ENCODE results near the gene PPP1R3D. TPM values are rescaled to one million over a fixed set of nuclear protein-coding genes. Genes with fewer than 3 reads are reported as not detected.
A peak's percentile ranks its signal among the peaks of the same experiment; 100 is the strongest.

Gene PPP1R3D
- total and polyA plus RNA-seq, 9 of the 15 experiments (the other 6 are each of a cell fraction or from before 2014, with no cell fraction given), result 0.35 to 3.3 (median 1.8) TPM

DNA sequence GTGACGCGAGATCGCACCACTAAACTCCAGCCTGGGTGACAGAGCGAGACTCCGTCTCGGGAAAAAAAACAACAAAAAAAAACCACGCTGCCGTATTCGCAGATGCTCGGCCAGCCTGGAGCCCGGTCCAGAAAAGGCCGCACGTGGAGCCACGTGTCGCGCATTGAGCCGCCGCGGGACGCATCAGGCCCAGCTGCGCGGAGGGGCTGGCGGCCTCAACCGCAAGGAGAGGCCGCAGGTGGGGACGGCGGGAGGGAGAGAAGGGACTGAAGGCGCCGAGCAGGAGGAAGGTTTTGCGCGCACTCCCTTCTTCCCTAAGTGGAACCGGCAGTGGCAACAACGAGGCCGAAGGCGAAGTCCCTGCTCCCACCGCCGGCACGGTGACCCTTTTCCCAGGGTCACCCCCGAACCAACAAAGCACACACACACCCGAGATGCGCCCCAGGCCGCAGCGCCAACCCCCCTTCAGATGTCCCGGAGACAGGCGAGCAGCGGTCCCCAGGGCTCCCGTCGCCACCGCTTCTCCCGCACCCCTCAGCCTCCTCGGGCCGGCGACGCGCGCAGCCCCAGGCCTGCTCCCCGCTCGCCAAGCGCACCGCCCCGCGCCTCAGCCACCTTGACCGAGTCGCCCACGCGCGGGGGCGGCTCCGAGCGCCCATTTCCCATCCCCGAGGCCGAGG is 7.3 kb downstream of the PPP1R3D start:
- ChIA-PET POLR2A (no interaction called here), CTCF (ENCODE audit: low intra/inter-chr PET ratio) (no interaction called here)
- TF ChIP-seq, protein P1, sequence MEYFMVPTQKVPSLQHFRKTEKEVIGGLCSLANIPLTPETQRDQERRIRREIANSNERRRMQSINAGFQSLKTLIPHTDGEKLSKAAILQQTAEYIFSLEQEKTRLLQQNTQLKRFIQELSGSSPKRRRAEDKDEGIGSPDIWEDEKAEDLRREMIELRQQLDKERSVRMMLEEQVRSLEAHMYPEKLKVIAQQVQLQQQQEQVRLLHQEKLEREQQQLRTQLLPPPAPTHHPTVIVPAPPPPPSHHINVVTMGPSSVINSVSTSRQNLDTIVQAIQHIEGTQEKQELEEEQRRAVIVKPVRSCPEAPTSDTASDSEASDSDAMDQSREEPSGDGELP (CRISPR knock-in tag; IDR thresholded peaks at IDR 0.05; ENCODE audit: borderline replicate concordance), result no peak
- TF ChIP-seq CHD4 (IDR thresholded peaks at IDR 0.05; ENCODE audit: insufficient read depth, insufficient replicate concordance, low read depth, low read length, poor library complexity, severe bottlenecking), result no peak
- TF ChIP-seq HNRNPUL1 (IDR thresholded peaks at IDR 0.05; ENCODE audit: low read length), result no peak
- no peak for TF ChIP-seq E2F1 (CRISPR knock-in tag; IDR thresholded peaks at IDR 0.05)
- TF ChIP-seq, protein P2, sequence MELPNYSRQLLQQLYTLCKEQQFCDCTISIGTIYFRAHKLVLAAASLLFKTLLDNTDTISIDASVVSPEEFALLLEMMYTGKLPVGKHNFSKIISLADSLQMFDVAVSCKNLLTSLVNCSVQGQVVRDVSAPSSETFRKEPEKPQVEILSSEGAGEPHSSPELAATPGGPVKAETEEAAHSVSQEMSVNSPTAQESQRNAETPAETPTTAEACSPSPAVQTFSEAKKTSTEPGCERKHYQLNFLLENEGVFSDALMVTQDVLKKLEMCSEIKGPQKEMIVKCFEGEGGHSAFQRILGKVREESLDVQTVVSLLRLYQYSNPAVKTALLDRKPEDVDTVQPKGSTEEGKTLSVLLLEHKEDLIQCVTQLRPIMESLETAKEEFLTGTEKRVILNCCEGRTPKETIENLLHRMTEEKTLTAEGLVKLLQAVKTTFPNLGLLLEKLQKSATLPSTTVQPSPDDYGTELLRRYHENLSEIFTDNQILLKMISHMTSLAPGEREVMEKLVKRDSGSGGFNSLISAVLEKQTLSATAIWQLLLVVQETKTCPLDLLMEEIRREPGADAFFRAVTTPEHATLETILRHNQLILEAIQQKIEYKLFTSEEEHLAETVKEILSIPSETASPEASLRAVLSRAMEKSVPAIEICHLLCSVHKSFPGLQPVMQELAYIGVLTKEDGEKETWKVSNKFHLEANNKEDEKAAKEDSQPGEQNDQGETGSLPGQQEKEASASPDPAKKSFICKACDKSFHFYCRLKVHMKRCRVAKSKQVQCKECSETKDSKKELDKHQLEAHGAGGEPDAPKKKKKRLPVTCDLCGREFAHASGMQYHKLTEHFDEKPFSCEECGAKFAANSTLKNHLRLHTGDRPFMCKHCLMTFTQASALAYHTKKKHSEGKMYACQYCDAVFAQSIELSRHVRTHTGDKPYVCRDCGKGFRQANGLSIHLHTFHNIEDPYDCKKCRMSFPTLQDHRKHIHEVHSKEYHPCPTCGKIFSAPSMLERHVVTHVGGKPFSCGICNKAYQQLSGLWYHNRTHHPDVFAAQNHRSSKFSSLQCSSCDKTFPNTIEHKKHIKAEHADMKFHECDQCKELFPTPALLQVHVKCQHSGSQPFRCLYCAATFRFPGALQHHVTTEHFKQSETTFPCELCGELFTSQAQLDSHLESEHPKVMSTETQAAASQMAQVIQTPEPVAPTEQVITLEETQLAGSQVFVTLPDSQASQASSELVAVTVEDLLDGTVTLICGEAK (IDR thresholded peaks at IDR 0.05), result no peak
- TF ChIP-seq, protein P2 (CRISPR knock-in tag; IDR thresholded peaks at IDR 0.05), result no peak
- TF ChIP-seq, protein P3, sequence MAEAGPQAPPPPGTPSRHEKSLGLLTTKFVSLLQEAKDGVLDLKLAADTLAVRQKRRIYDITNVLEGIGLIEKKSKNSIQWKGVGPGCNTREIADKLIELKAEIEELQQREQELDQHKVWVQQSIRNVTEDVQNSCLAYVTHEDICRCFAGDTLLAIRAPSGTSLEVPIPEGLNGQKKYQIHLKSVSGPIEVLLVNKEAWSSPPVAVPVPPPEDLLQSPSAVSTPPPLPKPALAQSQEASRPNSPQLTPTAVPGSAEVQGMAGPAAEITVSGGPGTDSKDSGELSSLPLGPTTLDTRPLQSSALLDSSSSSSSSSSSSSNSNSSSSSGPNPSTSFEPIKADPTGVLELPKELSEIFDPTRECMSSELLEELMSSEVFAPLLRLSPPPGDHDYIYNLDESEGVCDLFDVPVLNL (CRISPR knock-in tag; IDR thresholded peaks at IDR 0.05; ENCODE audit: low read depth), result no peak
- no peak for TF ChIP-seq ZNF76 (CRISPR knock-in tag; IDR thresholded peaks at IDR 0.05; ENCODE audit: borderline replicate concordance)

More for the DNA sequence above, 7.3 kb downstream of the PPP1R3D start:
- Histone ChIP-seq H3K27me3 (ENCODE audit: control insufficient read depth in 2 of 2, insufficient read depth in 2 of 2, low read length in 2 of 2) (no peaks in the 10 kb centered on the region), H3K4me2 (ENCODE audit: insufficient read depth, low read length) (no peak overlapping the region), H3K4me3 (no peak overlapping the region), H3K4me1 (replicated peaks in 1 of 2; ENCODE audit: control insufficient read depth in 2 of 2, insufficient read depth in 2 of 2, low read length in 2 of 2) (peaks cover 0 to 19% of the 10 kb centered on the region in 2 experiments; a peak in 2 of 5 replicates), H4K20me1 (replicated peaks; ENCODE audit: control insufficient read depth, insufficient read depth, low read length) (no peaks in the 10 kb centered on the region), H3K9me1 (ENCODE audit: control insufficient read depth, insufficient read depth, low read length) (no peaks in the 10 kb centered on the region), H3K9ac (ENCODE audit: insufficient read depth in 1 of 2, low read depth in 2 of 2, low read length in 2 of 2) (no peak overlapping the region), H3K9me3 (replicated peaks; ENCODE audit: control insufficient read depth, insufficient read depth, low read depth, low read length) (no peaks in the 10 kb centered on the region), H3K27ac (ENCODE audit: extremely low read depth, low read depth, low read length) (no peak overlapping the region), H2AFZ (ENCODE audit: low read depth, low read length) (peak overlapping the region; percentile 62; the same call in 1 of the 2 replicates), H3K36me3 (ENCODE audit: control insufficient read depth, insufficient read depth, low read length) (no peaks in the 10 kb centered on the region), H3K79me2 (ENCODE audit: control insufficient read depth, insufficient read depth, low read length) (no peaks in the 10 kb centered on the region)
- BruUV-seq (replicated peaks), result no TSS peak
- ATAC-seq (no peak), DNase-seq (ENCODE audit: extremely low read depth in 1 of 4, low spot score in 3 of 4) (no peak), FAIRE-seq (no peak)
- in situ Hi-C loops (cut with MboI) (no loop called here), intact Hi-C loops (cut with micrococcal nuclease) (no loop called here)
- WGBS (ENCODE audit: insufficient coverage, low coverage, missing lambda C conversion rate), result 98% methylated on average over 11 of the region's 72 CpGs
